HL-60 (cell line): Measurements from ENCODE around the gene KCTD16.

Source experiments
- DNase-seq, 2 experiments: peaks; one replicate each; pipeline ENCODE4 v3.0.0-alpha.2; 2010 to 2020; ENCODE audit warnings: low read depth in 1 of 2, low spot score in 1 of 2
- H3K27ac ChIP-seq: fragments of 250-450 bp; sonication (Bioruptor Pico); replicated peaks from 2 replicates; pipeline ENCODE4 v1.5.1; 2020; ENCODE audit warnings: mild to moderate bottlenecking, moderate library complexity
- H3K27me3 ChIP-seq: fragments of 250-450 bp; sonication (Bioruptor Pico); 2 replicates; pipeline ENCODE4 v1.5.1; 2021; ENCODE audit warnings: mild to moderate bottlenecking, moderate library complexity; ENCODE audit not compliant: insufficient read depth, poor library complexity, severe bottlenecking
- H3K4me3 ChIP-seq: replicated peaks from 2 replicates; pipeline ENCODE4 v1.5.1; 2011; ENCODE audit warnings: mild to moderate bottlenecking, control low read depth, low read length; ENCODE audit not compliant: insufficient read depth
- GABPA ChIP-seq: IDR thresholded peaks from 2 replicates; pipeline ENCODE4 v1.6.1; 2012; ENCODE audit warnings: low read depth
- POLR2AphosphoS5 ChIP-seq: IDR thresholded peaks from 2 replicates; pipeline ENCODE4 v1.6.1; 2012; ENCODE audit warnings: low read depth
- SPI1 ChIP-seq: IDR thresholded peaks from 2 replicates; pipeline ENCODE4 v1.6.1; 2012; ENCODE audit warnings: low read depth, mild to moderate bottlenecking, borderline replicate concordance
- TF ChIP-seq, protein P1 (sequence below): IDR thresholded peaks from 2 replicates; pipeline ENCODE4 v1.6.1; 2012; ENCODE audit warnings: low read depth; ENCODE audit not compliant: insufficient replicate concordance
- TF ChIP-seq, protein P2 (sequence below): IDR thresholded peaks from one replicate; pipeline ENCODE4 v1.5.1; 2011; ENCODE audit warnings: low read length, control low read depth, inconsistent platforms; ENCODE audit not compliant: insufficient read depth

Gene KCTD16

DNA sequence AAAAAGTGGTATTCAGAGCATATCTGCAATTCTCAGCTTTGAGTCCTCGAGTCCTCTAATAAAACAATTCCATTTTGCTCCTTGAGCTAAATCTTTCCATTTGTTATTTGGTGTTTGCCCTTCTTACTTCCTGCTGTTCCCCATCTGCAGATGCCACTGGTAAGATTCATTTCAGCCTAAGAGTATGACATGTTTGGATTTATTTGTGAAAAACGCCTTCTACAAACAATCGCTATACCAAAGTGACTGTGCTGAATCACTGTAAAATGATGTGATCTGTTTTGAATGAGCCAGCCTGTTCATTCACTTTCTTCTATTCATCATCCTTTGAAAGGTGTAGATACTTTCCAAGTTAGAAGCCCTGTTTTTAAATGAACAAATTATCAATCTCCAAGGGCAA, 27.7 kb downstream of the KCTD16 start:
- Histone ChIP-seq H3K27me3 (peaks cover 20% of the 10 kb centered on the region), H3K4me3 (no peak overlapping the region), H3K27ac (no peak overlapping the region)
- TF ChIP-seq POLR2AphosphoS5 (no peak), SPI1 (no peak), GABPA (no peak)
- TF ChIP-seq, protein P1, sequence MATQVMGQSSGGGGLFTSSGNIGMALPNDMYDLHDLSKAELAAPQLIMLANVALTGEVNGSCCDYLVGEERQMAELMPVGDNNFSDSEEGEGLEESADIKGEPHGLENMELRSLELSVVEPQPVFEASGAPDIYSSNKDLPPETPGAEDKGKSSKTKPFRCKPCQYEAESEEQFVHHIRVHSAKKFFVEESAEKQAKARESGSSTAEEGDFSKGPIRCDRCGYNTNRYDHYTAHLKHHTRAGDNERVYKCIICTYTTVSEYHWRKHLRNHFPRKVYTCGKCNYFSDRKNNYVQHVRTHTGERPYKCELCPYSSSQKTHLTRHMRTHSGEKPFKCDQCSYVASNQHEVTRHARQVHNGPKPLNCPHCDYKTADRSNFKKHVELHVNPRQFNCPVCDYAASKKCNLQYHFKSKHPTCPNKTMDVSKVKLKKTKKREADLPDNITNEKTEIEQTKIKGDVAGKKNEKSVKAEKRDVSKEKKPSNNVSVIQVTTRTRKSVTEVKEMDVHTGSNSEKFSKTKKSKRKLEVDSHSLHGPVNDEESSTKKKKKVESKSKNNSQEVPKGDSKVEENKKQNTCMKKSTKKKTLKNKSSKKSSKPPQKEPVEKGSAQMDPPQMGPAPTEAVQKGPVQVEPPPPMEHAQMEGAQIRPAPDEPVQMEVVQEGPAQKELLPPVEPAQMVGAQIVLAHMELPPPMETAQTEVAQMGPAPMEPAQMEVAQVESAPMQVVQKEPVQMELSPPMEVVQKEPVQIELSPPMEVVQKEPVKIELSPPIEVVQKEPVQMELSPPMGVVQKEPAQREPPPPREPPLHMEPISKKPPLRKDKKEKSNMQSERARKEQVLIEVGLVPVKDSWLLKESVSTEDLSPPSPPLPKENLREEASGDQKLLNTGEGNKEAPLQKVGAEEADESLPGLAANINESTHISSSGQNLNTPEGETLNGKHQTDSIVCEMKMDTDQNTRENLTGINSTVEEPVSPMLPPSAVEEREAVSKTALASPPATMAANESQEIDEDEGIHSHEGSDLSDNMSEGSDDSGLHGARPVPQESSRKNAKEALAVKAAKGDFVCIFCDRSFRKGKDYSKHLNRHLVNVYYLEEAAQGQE: no peak
- TF ChIP-seq, protein P2, sequence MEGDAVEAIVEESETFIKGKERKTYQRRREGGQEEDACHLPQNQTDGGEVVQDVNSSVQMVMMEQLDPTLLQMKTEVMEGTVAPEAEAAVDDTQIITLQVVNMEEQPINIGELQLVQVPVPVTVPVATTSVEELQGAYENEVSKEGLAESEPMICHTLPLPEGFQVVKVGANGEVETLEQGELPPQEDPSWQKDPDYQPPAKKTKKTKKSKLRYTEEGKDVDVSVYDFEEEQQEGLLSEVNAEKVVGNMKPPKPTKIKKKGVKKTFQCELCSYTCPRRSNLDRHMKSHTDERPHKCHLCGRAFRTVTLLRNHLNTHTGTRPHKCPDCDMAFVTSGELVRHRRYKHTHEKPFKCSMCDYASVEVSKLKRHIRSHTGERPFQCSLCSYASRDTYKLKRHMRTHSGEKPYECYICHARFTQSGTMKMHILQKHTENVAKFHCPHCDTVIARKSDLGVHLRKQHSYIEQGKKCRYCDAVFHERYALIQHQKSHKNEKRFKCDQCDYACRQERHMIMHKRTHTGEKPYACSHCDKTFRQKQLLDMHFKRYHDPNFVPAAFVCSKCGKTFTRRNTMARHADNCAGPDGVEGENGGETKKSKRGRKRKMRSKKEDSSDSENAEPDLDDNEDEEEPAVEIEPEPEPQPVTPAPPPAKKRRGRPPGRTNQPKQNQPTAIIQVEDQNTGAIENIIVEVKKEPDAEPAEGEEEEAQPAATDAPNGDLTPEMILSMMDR: no peak
- DNase-seq: no peak

DNA sequence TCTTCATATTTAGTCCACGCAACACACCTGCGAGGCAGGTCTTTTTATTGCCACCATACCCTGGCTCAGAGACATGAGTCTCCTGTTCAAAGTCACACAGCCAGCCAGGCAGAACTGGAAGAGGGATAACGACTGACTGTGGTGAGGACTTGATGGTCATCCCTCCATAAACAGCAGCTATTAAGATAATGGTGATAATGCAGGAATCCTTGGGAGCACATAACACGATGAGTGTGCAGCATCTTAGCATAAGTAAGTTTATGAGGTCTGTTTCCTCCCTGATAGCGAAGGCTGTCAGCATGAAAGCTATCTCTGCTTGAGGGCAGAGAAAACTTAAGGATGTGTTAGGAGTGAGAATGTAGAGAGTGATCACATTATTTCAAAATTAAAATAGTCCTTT, 30.9 kb downstream of the KCTD16 start:
- no peak for DNase-seq
- TF ChIP-seq POLR2AphosphoS5 (no peak), SPI1 (no peak), GABPA (no peak)
- TF ChIP-seq, protein P2: no peak
- TF ChIP-seq, protein P1: no peak

DNA sequence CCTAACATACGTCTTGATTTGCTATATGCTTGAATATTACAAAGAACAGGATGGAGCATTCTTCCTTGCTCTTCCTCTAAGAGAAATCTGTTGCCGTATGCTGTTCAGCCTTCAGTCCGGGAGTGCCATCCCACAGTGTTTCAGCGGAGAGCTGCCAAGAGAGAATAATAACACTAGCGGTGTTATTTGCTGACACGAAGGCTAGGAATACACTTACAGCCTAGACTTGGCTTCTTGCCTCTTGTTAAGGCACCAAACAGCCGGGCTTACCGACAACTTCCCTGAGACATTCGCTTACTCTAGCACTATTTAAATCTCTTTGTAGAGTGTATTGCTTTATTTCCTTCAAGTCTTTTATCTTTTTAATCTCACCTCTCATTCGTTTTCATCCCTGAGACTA, 31.4 kb downstream of the KCTD16 start:
- Histone ChIP-seq H3K27me3 (peaks cover 42% of the 10 kb centered on the region), H3K4me3 (no peak overlapping the region), H3K27ac (no peak overlapping the region)
- no peak for DNase-seq
- TF ChIP-seq, protein P2: no peak
- no peak for TF ChIP-seq GABPA

More for the DNA sequence above, 30.9 kb downstream of the KCTD16 start:
- Histone ChIP-seq H3K27me3 (peaks cover 38% of the 10 kb centered on the region), H3K27ac (no peak overlapping the region), H3K4me3 (no peak overlapping the region)

DNA sequence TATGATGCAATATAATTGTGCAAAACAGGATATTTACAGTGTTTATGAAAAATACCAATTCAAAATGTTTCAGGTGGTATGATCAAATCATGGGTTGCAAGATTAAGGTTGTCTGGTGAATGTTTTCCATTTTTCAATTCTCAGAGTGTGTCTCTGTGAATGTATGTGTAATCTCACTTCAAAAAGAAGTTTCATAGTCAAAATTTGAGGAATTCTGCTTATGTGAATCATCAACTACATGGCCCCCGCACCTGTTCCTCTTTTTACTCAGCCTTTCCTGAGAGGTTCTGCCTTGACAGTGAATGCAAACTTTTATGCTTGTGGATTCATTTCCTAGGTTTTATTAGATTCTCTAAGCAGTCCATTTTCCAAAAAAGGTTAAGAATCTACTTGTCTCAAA, 32.1 kb downstream of the KCTD16 start:
- TF ChIP-seq GABPA: no peak
- TF ChIP-seq, protein P2: no peak
- TF ChIP-seq POLR2AphosphoS5: no peak
- TF ChIP-seq, protein P1: no peak
- peak; percentile 86 for TF ChIP-seq SPI1
- H3K4me3 ChIP-seq: no peak overlapping the region
- peaks cover 36% of the 10 kb centered on the region for H3K27me3 ChIP-seq
- no peak for DNase-seq
- H3K27ac ChIP-seq: no peak overlapping the region
